HG03280 (cell line): ENCODE results near the gene HBG1.
"Not testable (repeated sequence)": the region's sequence is repeated elsewhere in the genome, so short reads cannot be mapped to it uniquely, and the experiment has no call there.

Source experiments
- ATAC-seq: cut with Tn5 transposase; IDR thresholded peaks from one replicate; pipeline ENCODE4 v1.9.1; 2021; ENCODE audit warnings: mild to moderate bottlenecking, moderate library complexity; ENCODE audit not compliant: unreplicated experiment

HBG1 gene

GRCh38 chr11:5277807-5278382, 28.2 kb upstream of the HBG1 start:
- peak; percentile 34 for ATAC-seq

GRCh38 chr11:5276697-5277096, 27.0 kb upstream of the HBG1 start:
- ATAC-seq: no peak

GRCh38 chr11:5275369-5276110, 25.9 kb upstream of the HBG1 start:
- ATAC-seq: no peak

DNA sequence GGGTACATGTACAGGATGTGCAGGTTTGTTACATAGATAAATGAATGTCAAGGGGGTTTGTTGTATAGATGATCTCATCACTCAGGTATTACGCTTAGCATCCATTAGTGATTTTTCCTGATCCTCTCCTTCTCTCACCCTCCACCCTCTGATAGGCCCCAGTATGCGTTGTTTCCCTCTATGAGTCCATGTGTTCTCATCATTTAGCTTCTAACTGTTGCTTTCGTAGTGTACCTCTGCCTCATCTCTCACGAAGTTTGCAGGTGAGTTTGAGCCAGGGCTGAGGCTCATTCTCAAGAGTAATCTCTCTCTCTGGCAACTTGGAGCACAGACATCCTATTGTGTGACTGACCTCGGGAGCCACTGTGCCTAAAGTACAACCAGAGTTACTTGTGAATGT, 24.7 kb upstream of the HBG1 start:
- no peak for ATAC-seq

DNA sequence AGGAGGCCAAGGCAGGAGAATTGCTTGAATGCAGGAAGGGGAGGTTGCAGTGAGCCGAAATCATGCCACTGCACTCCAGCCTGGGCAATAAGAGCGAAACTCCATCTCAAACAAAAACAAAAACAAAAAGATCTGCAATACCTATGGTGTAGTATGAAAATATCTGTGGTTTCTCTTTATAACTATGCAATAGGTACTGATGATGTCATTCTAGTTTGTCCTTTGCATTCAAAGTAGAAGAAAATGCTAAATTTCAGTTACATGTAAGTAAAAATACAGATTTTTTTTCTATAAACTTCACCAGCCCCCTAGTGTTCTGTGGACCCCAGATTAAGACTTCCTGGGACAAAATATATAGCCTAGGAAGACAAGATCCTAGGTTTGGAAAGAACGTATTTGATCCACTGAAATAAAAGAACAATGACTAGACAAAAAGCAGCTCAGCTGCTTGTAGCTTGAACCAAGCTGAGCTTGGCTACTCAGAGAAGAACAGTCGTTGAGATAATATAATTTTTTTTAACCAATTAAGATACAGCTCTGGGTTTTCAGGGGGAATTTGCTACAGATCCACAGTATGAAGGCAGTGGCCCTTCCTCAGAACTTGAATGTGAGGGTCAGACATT, 22.8 kb upstream of the HBG1 start:
- ATAC-seq: no peak

GRCh38 chr11:5269715-5270147, 20.1 kb upstream of the HBG1 start, which contains the start of gene HBE1:
TSS of gene HBE1 (minus strand) at chr11:5269945. CDS start at chr11:5269890, 55 bp downstream.
- ATAC-seq: no peak

GRCh38 chr11:5267033-5267563, 17.4 kb upstream of the HBG1 start:
- ATAC-seq: no peak

- ATAC-seq: no peak
These were observed 17.0 kb upstream of the HBG1 start for GRCh38 chr11:5266609-5267008.

DNA sequence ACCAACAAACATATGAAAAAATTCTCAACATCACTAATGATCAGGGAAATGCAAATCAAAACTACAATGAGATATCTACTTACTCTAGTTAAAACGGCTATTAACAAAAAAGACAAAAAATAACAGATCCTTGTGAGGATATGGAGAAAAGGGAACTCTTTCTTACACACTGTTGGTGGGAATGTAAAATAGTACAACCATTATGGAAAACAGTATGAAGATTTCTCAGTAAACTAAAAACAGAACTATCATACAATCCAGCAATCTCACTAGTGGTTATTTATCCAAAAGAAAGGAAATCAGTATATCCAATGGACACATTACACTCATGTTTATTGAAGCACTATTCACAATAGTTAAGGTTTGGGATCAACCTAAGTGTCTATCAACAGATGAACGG, 16.2 kb upstream of the HBG1 start:
- ATAC-seq: no peak

- no peak for ATAC-seq
These were observed 9.0 kb upstream of the HBG1 start for GRCh38 chr11:5258543-5259262.

GRCh38 chr11:5257296-5257695, 7.6 kb upstream of the HBG1 start:
- ATAC-seq: no peak

GRCh38 chr11:5254646-5255413, 5.2 kb upstream of the HBG1 start, which contains the start of gene HBG2:
TSS of gene HBG2 (minus strand) at chr11:5254781. CDS start at chr11:5254728, 53 bp downstream.
- not testable (repeated sequence) for ATAC-seq

- ATAC-seq: not testable (repeated sequence)
These were observed 4.4 kb upstream of the HBG1 start for GRCh38 chr11:5254023-5254422.

DNA sequence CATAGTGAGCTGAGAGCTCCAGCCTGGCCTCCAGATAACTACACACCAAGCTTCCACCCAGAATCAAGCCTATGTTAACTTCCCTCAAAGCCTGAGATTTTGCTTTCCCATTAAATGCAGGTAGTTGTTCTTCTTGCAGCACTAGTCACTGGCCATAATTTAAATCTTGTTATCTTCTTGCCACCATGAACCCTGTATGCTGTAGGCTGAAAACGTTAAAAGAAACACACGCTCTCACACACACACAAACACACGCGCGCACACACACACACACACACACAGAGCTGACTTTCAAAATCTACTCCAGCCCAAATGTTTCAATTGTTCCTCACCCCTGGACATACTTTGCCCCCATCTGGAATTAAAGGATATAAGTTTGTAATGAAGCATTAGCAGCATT, 3.8 kb upstream of the HBG1 start:
- ATAC-seq: not testable (repeated sequence)

DNA sequence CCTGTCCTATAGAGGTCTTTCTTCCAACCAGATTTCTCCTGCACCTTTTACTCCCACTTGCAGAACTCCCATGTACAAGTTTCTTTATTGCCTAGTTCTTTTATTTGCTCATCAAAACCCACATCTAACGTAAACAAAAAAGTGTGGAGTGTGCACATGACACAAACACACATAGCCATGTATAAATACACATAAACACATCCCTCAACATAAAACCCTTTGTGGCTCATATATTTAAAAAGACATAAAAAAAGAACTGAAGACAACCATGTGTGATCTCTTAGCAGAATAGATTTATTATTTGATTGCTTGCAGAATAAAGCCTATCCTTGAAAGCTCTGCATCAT, 3.2 kb upstream of the HBG1 start:
- ATAC-seq: no peak

DNA sequence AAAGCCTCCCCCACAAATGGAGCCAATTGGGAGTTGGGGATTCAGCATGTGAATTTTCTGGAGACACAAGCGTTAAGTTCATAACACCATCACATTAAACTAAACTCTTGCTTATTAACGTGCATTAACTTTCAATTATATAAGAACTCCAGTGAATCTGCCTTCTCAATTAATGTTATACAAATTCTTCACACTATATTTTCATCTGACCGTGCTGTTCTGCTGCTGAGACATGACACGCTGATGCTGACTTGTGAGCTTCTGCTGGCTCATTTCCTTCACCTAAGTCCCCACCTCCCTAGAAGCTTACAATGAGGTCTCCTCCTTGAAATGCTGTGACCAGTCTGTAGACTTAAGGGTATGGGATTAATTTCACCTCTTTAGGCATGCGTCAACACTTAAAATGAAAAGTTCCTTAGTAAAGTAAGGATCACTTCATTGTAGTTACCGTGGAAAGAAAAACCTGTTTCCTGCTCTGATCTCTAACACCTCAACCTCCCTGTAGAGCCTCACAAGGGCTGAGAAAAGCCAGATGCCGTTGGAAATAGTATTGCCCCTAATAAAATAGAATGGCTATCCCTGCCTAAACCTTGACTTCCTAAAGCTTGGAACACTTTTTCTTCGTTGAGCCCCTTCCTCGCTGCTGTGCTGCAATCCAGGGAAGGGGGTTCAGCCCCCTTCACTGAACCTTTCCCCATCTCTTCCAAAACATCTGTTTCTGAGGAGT, 2.7 kb upstream of the HBG1 start:
- no peak for ATAC-seq

DNA sequence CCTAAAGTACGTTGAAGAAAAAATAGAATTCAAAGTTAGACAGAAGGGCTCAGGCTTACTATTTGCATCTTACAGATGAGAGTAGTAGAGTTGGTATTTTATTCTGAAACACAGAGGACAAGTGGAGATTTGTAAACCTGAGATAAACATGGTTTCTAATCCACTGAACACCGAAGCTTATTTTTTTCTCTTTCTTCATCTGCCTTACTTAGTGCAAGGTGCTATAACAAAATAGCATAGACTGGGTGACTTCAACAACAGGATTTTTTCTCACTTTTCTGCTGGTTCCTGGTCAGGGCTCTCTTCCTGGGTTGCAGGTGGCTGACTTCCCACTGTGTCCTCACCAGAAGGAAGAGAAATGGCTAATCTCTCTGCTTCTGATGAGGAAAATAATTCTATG, 2.1 kb upstream of the HBG1 start:
- ATAC-seq: no peak

GRCh38 chr11:5250543-5251204, 1.0 kb upstream of the HBG1 start:
- ATAC-seq: no peak

- not testable (repeated sequence) for ATAC-seq
These were observed 1.2 kb downstream of the HBG1 start for GRCh38 chr11:5248498-5248897.
